ENCODE measurements around the gene ERGIC1.

The ERGIC1 gene

GRCh38 chr5:172953776-172954675, 120.0 kb downstream of the ERGIC1 start:
- no peak for DNase-seq

GRCh38 chr5:172954751-172955159, 120.7 kb downstream of the ERGIC1 start:
- no peak for DNase-seq

DNA sequence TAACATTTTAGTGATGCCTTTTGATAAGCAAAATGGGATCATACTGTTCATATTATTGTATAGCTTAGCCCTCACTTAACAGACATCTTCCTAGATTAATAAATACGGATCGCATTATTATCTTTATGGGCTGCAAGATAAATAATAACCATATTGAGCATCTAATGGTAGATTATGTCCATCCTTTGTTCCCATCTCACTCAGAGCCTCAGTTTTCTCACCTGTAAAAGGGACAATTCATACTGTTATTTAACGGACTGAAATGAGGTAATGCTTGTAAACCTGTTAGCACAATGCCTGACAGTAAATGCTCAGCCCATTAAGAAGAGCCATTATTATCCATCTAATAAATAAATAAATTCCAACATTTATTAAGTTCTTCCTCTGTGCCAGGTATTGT, 122.2 kb downstream of the ERGIC1 start:
- no peak for DNase-seq

- peak; percentile 15 for DNase-seq
Observed at GRCh38 chr5:172956936-172957335, 122.9 kb downstream of the ERGIC1 start.

DNA sequence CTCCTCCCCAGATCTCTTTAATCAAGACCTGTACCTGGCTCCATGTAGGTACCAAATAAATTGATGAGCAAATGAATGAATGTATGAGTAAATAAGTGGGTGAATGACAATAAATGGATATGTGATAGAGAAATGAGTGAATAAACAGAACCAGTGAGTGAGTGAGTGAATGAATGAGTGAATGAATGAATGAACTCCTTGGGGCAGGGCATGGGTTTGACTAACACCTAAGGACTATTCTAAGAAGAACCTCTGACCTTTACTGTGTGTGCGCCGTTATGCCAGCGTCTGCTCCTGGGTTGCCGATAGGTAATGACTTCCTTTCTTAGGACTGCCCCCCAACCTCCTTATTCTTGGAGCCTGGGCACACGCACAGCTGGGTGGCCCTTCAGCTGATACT, 123.4 kb downstream of the ERGIC1 start:
- DNase-seq, result no peak

- peak; percentile 33 for DNase-seq
Observed at GRCh38 chr5:172958331-172959046, 124.4 kb downstream of the ERGIC1 start.

DNA sequence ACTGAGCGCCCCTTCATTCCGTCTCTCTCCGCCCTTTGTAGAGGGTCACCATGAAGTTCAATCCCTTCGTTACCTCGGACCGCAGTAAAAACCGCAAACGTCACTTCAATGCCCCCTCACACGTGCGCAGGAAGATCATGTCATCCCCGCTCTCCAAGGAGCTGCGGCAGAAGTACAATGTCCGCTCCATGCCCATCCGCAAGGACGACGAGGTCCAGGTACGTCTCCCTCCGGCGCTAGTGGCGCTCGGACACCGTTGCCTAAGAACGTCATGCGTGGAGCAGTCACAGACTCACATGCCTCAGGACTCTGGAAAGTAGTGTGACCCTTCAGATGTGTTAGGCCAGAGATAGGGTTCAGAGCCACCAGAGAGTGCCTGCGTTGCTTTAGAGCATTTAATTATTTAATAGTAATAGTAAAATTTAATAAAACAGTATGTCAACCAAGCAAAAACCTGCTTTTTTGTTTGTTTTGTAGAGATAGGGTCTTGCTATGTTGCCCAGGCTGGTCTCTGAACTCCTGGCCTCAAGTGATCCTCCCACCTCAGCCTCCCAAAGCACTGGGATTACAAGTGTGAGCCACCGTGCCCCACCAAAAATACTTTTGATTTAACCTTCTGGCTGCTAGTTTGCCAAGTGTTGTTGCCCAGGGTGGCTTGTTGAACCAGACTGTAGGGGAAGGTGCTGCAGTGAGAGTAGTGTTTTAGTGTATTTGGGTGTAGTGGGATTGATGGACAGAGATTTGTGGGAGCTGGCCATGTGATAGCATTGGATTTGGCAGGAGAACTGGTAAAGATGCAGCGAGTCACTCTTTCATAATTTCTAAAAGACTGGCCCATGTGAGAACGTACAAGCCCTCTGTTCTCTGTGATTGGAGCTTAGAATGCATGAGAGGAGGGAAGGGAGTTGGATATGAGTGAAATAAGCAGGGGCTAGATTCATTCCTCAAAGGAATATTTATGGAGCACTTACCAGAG, 126.1 kb downstream of the ERGIC1 start:
- DNase-seq, result no peak

- DNase-seq, result no peak
Observed at GRCh38 chr5:172969921-172970320, 135.9 kb downstream of the ERGIC1 start.

- DNase-seq, result no peak
Observed at GRCh38 chr5:172971482-172971881, 137.4 kb downstream of the ERGIC1 start.

GRCh38 chr5:172972552-172972951, 138.5 kb downstream of the ERGIC1 start:
- DNase-seq, result no peak

- DNase-seq, result no peak
Observed at GRCh38 chr5:172973127-172973916, 139.3 kb downstream of the ERGIC1 start.

DNA sequence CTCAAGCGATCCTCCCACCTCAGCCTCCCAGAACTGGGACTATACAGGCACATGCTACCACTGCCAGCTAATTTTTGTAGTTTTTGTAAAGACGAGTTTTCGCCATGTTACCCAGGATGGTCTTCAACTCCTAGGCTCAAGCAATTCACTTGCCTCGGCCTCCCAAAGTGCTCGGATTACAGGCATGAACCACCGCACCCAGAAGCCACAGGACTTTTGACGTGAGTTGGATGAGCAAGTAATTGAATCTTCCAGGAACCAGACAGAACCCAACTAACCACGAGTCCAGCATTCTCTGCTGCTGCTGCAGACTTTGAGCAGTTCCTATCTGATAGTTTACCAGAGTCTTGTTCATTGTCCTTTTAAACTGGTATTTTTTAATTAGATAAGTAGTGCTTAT, 139.9 kb downstream of the ERGIC1 start:
- no peak for DNase-seq

DNA sequence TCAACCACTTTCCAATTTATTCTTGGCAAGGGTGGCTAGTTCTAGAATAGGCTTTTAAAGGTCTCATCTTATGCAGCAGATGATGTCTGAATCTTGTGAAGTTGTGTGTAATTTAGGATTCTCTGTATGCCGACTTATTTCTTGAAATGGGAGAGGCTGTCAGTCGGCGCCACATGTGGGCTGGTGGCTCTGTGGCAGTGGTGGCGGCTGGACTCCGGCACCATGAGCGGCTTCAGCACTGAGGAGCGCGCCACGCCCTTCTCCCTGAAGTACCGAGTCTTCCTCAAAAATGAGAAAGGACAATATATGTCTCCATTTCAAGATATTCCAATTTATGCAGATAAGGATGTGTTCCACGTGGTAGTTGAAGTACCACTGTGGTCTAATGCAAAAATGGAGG, 141.2 kb downstream of the ERGIC1 start:
- no peak for DNase-seq

- no peak for DNase-seq
Observed at GRCh38 chr5:172979778-172980177, 145.7 kb downstream of the ERGIC1 start.

DNA sequence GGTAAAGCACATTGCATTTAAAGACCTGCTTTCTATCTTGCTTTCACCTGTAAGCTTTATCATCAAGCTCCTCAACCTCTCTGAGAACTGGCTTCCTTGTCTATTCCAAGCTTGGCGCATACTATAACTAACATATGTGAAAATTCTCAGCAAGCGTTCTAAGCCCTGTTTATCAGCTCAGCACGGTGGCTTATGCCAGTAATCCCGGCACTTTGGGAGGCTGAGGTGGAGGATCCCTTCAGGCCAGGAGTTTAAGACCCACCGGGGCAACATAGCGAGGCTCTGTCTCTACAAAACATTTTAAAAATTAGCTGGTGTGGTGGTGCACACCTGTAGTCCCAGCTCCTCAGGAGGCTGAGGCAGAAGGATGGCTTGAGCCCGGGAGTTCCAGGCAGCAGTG, 147.9 kb downstream of the ERGIC1 start:
- DNase-seq, result no peak

- peak; percentile 76 for DNase-seq
Observed at GRCh38 chr5:172983542-172984243, 149.6 kb downstream of the ERGIC1 start, which contains the start of gene ATP6V0E1. Gene ATP6V0E1 (plus strand): TSS chr5:172983771. CDS start chr5:172983861, 90 bp downstream.

DNA sequence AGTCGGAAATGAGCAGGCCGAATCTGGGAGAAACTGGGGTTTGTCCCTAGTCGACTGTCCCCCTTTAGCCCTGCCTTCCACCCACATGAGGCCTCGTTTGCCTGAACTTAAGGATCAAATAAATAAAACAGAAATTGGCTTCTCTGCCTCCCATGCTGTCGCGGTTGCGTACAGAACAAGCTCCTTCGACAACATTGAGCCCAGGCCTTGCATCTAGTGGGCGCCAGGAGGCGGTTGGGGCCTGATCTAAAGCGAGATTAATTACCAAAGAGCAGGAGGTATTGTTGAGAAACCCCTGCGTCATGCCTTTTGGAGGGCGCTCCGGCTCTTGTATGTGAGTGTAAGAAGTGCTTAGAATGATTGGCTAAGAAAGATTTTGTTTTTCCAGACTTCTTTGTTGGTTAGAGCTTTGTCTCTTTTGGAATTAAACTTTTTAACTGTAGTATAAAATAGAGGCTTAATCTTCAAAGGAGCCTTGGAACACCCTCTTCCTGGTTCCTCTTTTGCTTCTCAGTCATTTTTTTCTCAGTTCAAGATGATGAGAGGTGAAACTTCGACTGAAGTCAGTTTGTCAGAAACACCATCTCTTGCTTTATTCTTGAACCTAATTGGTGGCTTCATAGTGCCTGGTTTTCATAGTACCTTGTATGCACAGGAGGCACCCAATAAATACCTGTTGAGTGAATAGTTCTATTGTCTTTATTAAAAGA, 150.3 kb downstream of the ERGIC1 start:
- DNase-seq, result peak; percentile 82

- no peak for DNase-seq
Observed at GRCh38 chr5:172985596-172985995, 151.5 kb downstream of the ERGIC1 start.

- DNase-seq, result no peak
Observed at GRCh38 chr5:172988276-172988675, 154.2 kb downstream of the ERGIC1 start.

- no peak for DNase-seq
Observed at GRCh38 chr5:172990776-172991175, 156.7 kb downstream of the ERGIC1 start.

GRCh38 chr5:172994405-172994804, 160.4 kb downstream of the ERGIC1 start:
- no peak for DNase-seq
